GM21576 (cell line): ENCODE measurements around the gene LRRC74A.

ENCODE experiments used
- ATAC-seq: cut with Tn5 transposase; IDR thresholded peaks from one replicate; pipeline ENCODE4 v1.9.1; 2021; ENCODE audit warnings: mild to moderate bottlenecking, moderate library complexity; ENCODE audit not compliant: unreplicated experiment

Gene LRRC74A

GRCh38 chr14:76826122-76826521, at the start of gene LRRC74A:
Gene LRRC74A, plus strand, starts transcription at chr14:76826408. Its CDS starts 290 bp downstream, at chr14:76826698.
- no peak for ATAC-seq

GRCh38 chr14:76776428-76777251, 49.6 kb upstream of the LRRC74A start:
- no peak for ATAC-seq

- ATAC-seq: no peak
These were observed 48.5 kb upstream of the LRRC74A start for GRCh38 chr14:76777721-76778120.

- no peak for ATAC-seq
These were observed 47.5 kb upstream of the LRRC74A start for GRCh38 chr14:76778546-76779215.

GRCh38 chr14:76779221-76780057, 46.8 kb upstream of the LRRC74A start:
- ATAC-seq: no peak

- no peak for ATAC-seq
These were observed 46.2 kb upstream of the LRRC74A start for GRCh38 chr14:76780058-76780345.

- no peak for ATAC-seq
These were observed 45.8 kb upstream of the LRRC74A start for GRCh38 chr14:76780360-76780759.

GRCh38 chr14:76780875-76781647, 45.1 kb upstream of the LRRC74A start:
- no peak for ATAC-seq

- no peak for ATAC-seq
These were observed 44.6 kb upstream of the LRRC74A start for GRCh38 chr14:76781648-76782051.

- no peak for ATAC-seq
These were observed 43.9 kb upstream of the LRRC74A start for GRCh38 chr14:76782115-76782884.

- ATAC-seq: no peak
These were observed 43.2 kb upstream of the LRRC74A start for GRCh38 chr14:76782885-76783566.

GRCh38 chr14:76784266-76784874, 41.8 kb upstream of the LRRC74A start:
- no peak for ATAC-seq

GRCh38 chr14:76784881-76785280, 41.3 kb upstream of the LRRC74A start:
- peak; percentile 78 for ATAC-seq

- no peak for ATAC-seq
These were observed 39.6 kb upstream of the LRRC74A start for GRCh38 chr14:76786601-76787000.

GRCh38 chr14:76792422-76792821, 33.8 kb upstream of the LRRC74A start:
- no peak for ATAC-seq

GRCh38 chr14:76793324-76793723, 32.9 kb upstream of the LRRC74A start:
- ATAC-seq: no peak

- no peak for ATAC-seq
These were observed 32.3 kb upstream of the LRRC74A start for GRCh38 chr14:76793956-76794355.

- ATAC-seq: no peak
These were observed 19.8 kb upstream of the LRRC74A start for GRCh38 chr14:76806446-76806845.

- no peak for ATAC-seq
These were observed 18.2 kb upstream of the LRRC74A start for GRCh38 chr14:76808011-76808410.
